MCF 10A (cell line): ENCODE data around the gene COL5A2. TPM values are rescaled to one million over a fixed set of nuclear protein-coding genes. Genes with fewer than 3 reads are reported as not detected.

ENCODE experiments used
- BruUV-seq: library from RNA; stranded (reverse); fragments of 400-500 nt; replicated peaks from 2 replicates; lab custom pipeline; 2021; lab: Mats Ljungman, UMichigan
- CTCF ChIA-PET: fragments of 300-600 bp; sonication (Branson Sonifier 250); formaldehyde crosslinking; extraction: SDS; loops from one replicate; lab custom pipeline; 2021; ENCODE audit warnings: antibody characterized with exemption, inconsistent platforms; lab: Yijun Ruan, JAX
- POLR2A ChIA-PET: fragments of 300-600, 350-650 bp; sonication (Branson Sonifier 250); formaldehyde crosslinking; extraction: SDS; loops from one replicate; lab custom pipeline; 2020; ENCODE audit warnings: antibody characterized with exemption, inconsistent platforms; lab: Yijun Ruan, JAX
- DNase-seq: peaks from one replicate; pipeline ENCODE4 v3.0.0-alpha.2; 2018; ENCODE audit not compliant: unreplicated experiment
- H3K27ac Mint-ChIP-seq: one replicate; pipeline ENCODE4 v1.8.0; 2022; ENCODE audit warnings: mild to moderate bottlenecking, low read depth, mixed read lengths; ENCODE audit not compliant: unreplicated experiment
- H3K27me3 Mint-ChIP-seq: one replicate; pipeline ENCODE4 v1.8.0; 2022; ENCODE audit warnings: mixed read lengths; ENCODE audit not compliant: insufficient read depth, unreplicated experiment
- H3K36me3 Mint-ChIP-seq: one replicate; pipeline ENCODE4 v1.8.0; 2022; ENCODE audit warnings: mild to moderate bottlenecking, moderate library complexity, mixed read lengths; ENCODE audit not compliant: insufficient read depth, unreplicated experiment
- H3K4me1 Mint-ChIP-seq: one replicate; pipeline ENCODE4 v1.8.0; 2022; ENCODE audit warnings: mixed read lengths; ENCODE audit not compliant: insufficient read depth, unreplicated experiment
- H3K4me3 Mint-ChIP-seq: one replicate; pipeline ENCODE4 v1.8.0; 2022; ENCODE audit warnings: mild to moderate bottlenecking, moderate library complexity, mixed read lengths; ENCODE audit not compliant: unreplicated experiment
- H3K9me3 Mint-ChIP-seq: one replicate; pipeline ENCODE4 v1.8.0; 2022; ENCODE audit warnings: mixed read lengths; ENCODE audit not compliant: unreplicated experiment
- intact Hi-C: fragments of 100-400 bp; cut with micrococcal nuclease; formaldehyde crosslinking; loops from 2 replicates; pipeline ENCODE4 v1.14.1; 2022
- total RNA-seq: library from RNA; stranded (reverse); gene quantifications from 2 replicates; pipeline ENCODE4 v1.2.3, GENCODE V29; 2022
- TF ChIP-seq, protein P1 (sequence below): fragments of 200-600 bp; IDR thresholded peaks from one replicate; pipeline ENCODE4 v1.8.0; 2022; ENCODE audit warnings: antibody characterized with exemption, mild to moderate bottlenecking; ENCODE audit not compliant: unreplicated experiment

Gene COL5A2
- total RNA-seq, 1 experiment from 2014 or later, result 7.4 TPM

DNA sequence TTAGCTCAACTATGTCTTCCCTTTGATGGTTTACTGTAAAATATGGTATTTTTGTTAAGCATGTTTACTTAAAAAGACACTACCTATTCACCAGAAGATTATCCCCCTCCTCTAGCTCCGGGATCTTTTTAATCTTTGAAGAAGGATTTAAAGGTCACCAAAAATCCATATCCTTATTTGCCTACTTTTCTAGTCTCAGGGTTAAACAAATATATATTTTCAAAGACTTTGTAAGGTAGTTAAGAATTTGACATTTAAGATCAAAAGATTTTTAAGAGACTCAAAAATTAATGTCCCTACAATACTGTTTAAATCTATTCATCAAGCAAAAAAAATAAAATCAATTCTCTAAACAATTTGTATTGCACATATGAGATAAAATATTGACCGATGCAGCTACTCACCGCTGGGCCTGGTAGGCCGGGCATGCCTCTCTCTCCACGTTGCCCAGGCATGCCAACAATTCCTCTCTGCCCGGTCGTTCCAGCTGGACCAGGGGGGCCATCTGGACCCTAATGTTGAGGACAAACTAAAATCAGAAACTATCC, 129.3 kb downstream of the COL5A2 start:
- Mint-ChIP-seq H3K27me3 (no peaks in the 10 kb centered on the region), H3K4me3 (no peak overlapping the region), H3K9me3 (no peaks in the 10 kb centered on the region), H3K4me1 (peaks cover 6% of the 10 kb centered on the region), H3K36me3 (peaks cover 16% of the 10 kb centered on the region), H3K27ac (no peak overlapping the region)
- no peak for DNase-seq
- TF ChIP-seq, protein P1, sequence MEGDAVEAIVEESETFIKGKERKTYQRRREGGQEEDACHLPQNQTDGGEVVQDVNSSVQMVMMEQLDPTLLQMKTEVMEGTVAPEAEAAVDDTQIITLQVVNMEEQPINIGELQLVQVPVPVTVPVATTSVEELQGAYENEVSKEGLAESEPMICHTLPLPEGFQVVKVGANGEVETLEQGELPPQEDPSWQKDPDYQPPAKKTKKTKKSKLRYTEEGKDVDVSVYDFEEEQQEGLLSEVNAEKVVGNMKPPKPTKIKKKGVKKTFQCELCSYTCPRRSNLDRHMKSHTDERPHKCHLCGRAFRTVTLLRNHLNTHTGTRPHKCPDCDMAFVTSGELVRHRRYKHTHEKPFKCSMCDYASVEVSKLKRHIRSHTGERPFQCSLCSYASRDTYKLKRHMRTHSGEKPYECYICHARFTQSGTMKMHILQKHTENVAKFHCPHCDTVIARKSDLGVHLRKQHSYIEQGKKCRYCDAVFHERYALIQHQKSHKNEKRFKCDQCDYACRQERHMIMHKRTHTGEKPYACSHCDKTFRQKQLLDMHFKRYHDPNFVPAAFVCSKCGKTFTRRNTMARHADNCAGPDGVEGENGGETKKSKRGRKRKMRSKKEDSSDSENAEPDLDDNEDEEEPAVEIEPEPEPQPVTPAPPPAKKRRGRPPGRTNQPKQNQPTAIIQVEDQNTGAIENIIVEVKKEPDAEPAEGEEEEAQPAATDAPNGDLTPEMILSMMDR, result no peak
- CTCF ChIA-PET, result interaction anchor here (0.5 to 0.8 kb wide), 2 partner anchors 25 to 1828 kb away, joined by 3 read pairs; no protein-coding TSS in a partner anchor
- POLR2A ChIA-PET, result interaction anchor here (0.8 to 0.9 kb wide), 3 partner anchors 81 to 391 kb away, joined by 3 read pairs; partner anchors contain the start of gene WDR75
- BruUV-seq, result no TSS peak
- intact Hi-C loops, result no loop called here

DNA sequence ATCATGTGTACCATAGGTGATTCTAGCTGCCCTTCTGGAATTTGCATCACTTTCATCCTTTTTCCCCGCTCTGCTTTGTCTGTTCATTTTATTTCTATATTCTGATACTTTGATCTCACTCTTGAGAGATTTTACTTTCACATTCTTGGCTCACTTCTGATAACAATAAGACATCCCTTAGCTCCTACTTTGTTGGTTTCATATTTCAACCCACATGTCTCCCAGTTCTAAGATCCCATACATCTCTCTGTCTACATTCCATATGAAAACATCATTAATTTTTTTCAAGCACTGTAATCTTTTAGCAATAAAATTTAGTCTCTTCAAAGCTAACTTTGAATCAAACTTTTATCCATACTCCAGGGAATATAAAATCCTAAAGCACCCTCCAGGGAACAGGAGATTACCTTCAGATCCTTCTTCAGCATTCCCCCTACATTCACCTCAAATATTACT, 129.8 kb downstream of the COL5A2 start:
- Mint-ChIP-seq H3K4me3 (no peak overlapping the region), H3K27ac (no peak overlapping the region), H3K9me3 (no peaks in the 10 kb centered on the region), H3K36me3 (peaks cover 16% of the 10 kb centered on the region), H3K27me3 (no peaks in the 10 kb centered on the region), H3K4me1 (peaks cover 6% of the 10 kb centered on the region)
- no peak for DNase-seq
- ChIA-PET POLR2A (interaction anchor here (0.8 to 0.9 kb wide), 3 partner anchors 82 to 391 kb away, joined by 3 read pairs; partner anchors contain the start of gene WDR75), CTCF (interaction anchor here (0.5 to 0.8 kb wide), 2 partner anchors 24 to 1828 kb away, joined by 3 read pairs; no protein-coding TSS in a partner anchor)
- intact Hi-C loops, result no loop called here
- TF ChIP-seq, protein P1, result no peak
- no TSS peak for BruUV-seq

DNA sequence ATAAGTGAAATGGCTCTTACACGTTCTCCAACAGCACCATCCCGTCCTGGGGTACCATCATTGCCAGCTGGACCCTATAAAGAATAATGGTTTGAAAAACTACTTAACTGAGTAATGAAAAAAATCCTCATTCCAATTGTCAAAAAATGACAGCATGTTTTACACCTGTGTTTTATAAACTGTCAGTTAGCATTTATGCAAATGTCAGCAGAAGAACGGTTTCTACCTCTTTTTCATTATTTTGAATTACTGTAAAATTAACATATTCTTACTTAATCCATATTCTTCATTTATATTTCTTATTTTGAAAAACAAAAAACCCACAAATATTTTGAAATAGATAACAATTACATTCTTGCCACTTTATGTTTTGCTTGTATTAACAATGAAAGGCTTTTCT, 131.4 kb downstream of the COL5A2 start:
- BruUV-seq, result no TSS peak
- no peaks in the 10 kb centered on the region for H3K9me3 Mint-ChIP-seq
- H3K4me1 Mint-ChIP-seq, result peaks cover 6% of the 10 kb centered on the region
- intact Hi-C loops, result no loop called here
- ChIA-PET POLR2A (no interaction called here), CTCF (interaction anchor here (0.9 kb wide), 1 partner anchor 9 kb away, joined by 5 read pairs; no protein-coding TSS in a partner anchor)
- no peaks in the 10 kb centered on the region for H3K27me3 Mint-ChIP-seq
- H3K27ac Mint-ChIP-seq, result no peak overlapping the region
- H3K36me3 Mint-ChIP-seq, result peaks cover 16% of the 10 kb centered on the region
- no peak for DNase-seq
- H3K4me3 Mint-ChIP-seq, result no peak overlapping the region
- TF ChIP-seq, protein P1, result no peak

DNA sequence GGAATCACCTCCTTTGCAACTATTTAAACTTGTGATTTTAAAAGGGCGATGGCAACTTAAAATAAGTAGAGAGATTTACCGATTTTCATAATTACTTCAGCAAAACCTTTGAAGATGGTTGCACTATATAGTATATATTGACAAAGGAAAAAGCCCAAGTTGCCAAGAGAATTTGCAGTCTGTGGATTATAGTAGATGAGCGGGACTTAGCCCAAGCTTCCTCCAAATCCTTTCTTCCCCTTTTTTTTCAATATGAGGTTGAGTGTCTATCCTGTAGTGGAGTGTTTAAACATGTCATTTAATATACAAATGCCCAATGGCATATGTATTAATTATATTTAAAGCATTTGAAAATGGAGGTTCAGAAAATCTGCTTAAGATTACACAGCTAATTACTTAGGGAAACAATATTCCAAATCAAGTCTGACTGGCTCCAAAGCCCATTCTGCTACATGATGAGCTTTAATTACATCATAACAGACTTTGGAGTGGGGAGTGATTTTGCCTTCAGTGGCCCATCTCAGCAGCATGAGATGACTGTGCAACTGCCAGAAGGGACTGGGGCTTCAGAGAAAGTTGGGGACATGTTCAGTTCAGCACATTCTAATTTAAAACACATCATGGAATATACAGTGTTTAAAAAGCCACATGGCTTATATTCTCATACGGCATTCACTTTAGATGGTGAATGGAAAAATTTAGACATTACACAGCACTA, 132.2 kb downstream of the COL5A2 start:
- Mint-ChIP-seq H3K4me1 (peaks cover 6% of the 10 kb centered on the region), H3K27ac (no peak overlapping the region), H3K9me3 (no peaks in the 10 kb centered on the region), H3K4me3 (no peak overlapping the region), H3K36me3 (peaks cover 22% of the 10 kb centered on the region), H3K27me3 (no peaks in the 10 kb centered on the region)
- no peak for DNase-seq
- CTCF ChIA-PET, result interaction anchor here (0.9 kb wide), 1 partner anchor 9 kb away, joined by 5 read pairs; no protein-coding TSS in a partner anchor
- TF ChIP-seq, protein P1, result no peak
- POLR2A ChIA-PET, result interaction anchor here (0.5 to 0.7 kb wide), 2 partner anchors 187 to 1273 kb away, joined by 3 read pairs; partner anchors contain the start of gene HIBCH
- intact Hi-C loops, result no loop called here
- no TSS peak for BruUV-seq
